K562 (cell line): ENCODE measurements around the gene COL25A1. TPM values are rescaled to one million over a fixed set of nuclear protein-coding genes. Genes with fewer than 3 reads are reported as not detected.

Source experiments
- ATAC-seq: fragments of 200-7000 bp; cut with Tn5 transposase; 3 replicates; pipeline ENCODE4 v1.9.1; 2020; ENCODE audit warnings: moderate library complexity
- BruUV-seq: library from RNA; stranded (reverse); fragments of 400-500 nt; replicated peaks from 2 replicates; lab custom pipeline; 2021; lab: Mats Ljungman, UMichigan
- CTCF ChIA-PET: fragments of 300-600 bp; formaldehyde crosslinking; extraction: SDS; loops from one replicate; lab custom pipeline; 2021; ENCODE audit warnings: low intra/inter-chr PET ratio; lab: Yijun Ruan, JAX
- POLR2A ChIA-PET: fragments of 300-600, 350-650 bp; sonication (Branson Sonifier 250); formaldehyde crosslinking; extraction: SDS; loops from one replicate; lab custom pipeline; 2021; ENCODE audit warnings: antibody characterized with exemption, inconsistent platforms; lab: Yijun Ruan, JAX
- DNase-seq, 4 experiments: peaks; one replicate each; pipeline versions ENCODE4 v3.0.0 to v3.0.0-alpha.2; 2011 to 2018; ENCODE audit warnings: low spot score in 3 of 4, mixed read lengths in 3 of 4; ENCODE audit errors: extremely low read depth in 1 of 4
- FAIRE-seq: peaks from 2 replicates; lab custom pipeline; 2011; peaks lifted over from hg19 to GRCh38; lab: Jason Lieb, UNC
- H2AFZ ChIP-seq: 2 replicates; pipeline ENCODE4 v1.6.0; 2011; ENCODE audit warnings: low read depth, low read length, control low read depth, inconsistent platforms
- H3K27ac ChIP-seq: fragments of 200-600 bp; 3 replicates; pipeline ENCODE4 v1.8.0; 2011; ENCODE audit warnings: low read depth, mild to moderate bottlenecking, control low read depth, inconsistent platforms, low read length, moderate library complexity, mixed read lengths; ENCODE audit errors: extremely low read depth
- H3K27me3 ChIP-seq, 2 experiments: fragments of 300-600 bp in 1 of 2; 2 replicates in 1 of 2; 3 replicates in 1 of 2; pipeline versions ENCODE4 v1.6.0 to v1.8.0; 2011; ENCODE audit warnings: inconsistent platforms in 2 of 2, low read length in 2 of 2, mild to moderate bottlenecking in 1 of 2, mixed read lengths in 1 of 2, moderate library complexity in 1 of 2; ENCODE audit not compliant: control insufficient read depth in 2 of 2, insufficient read depth in 2 of 2
- H3K36me3 ChIP-seq: fragments of 300-600 bp; 3 replicates; pipeline ENCODE4 v1.8.0; 2011; ENCODE audit warnings: mild to moderate bottlenecking, low read length, inconsistent platforms; ENCODE audit not compliant: control insufficient read depth, insufficient read depth
- H3K4me1 ChIP-seq, 2 experiments: fragments of 200-600 bp in 1 of 2; replicated peaks in 1 of 2; 2 replicates in 1 of 2; 3 replicates in 1 of 2; pipeline versions ENCODE4 v1.5.1 to v1.8.0; 2011; ENCODE audit warnings: inconsistent platforms in 2 of 2, low read length in 2 of 2, mild to moderate bottlenecking in 1 of 2, mixed read lengths in 1 of 2, moderate library complexity in 1 of 2; ENCODE audit not compliant: control insufficient read depth in 2 of 2, insufficient read depth in 2 of 2
- H3K4me2 ChIP-seq: 2 replicates; pipeline ENCODE4 v1.6.1; 2011; ENCODE audit warnings: low read length, control low read depth, inconsistent platforms, mixed read lengths; ENCODE audit not compliant: insufficient read depth
- H3K4me3 ChIP-seq: fragments of 200-600 bp; sonication (generic), shearing (Covaris generic); 2 replicates; pipeline ENCODE4 v1.5.1; 2016; ENCODE audit warnings: control low read depth, inconsistent platforms
- H3K79me2 ChIP-seq: fragments of 200-600 bp; 3 replicates; pipeline ENCODE4 v1.8.0; 2011; ENCODE audit warnings: low read length, inconsistent platforms; ENCODE audit not compliant: control insufficient read depth, insufficient read depth
- H3K9ac ChIP-seq, 2 experiments: 2 replicates each; pipeline versions ENCODE4 v1.6.0 to v1.6.1; 2011; ENCODE audit warnings: low read depth in 2 of 2, low read length in 2 of 2, control low read depth in 1 of 2, inconsistent platforms in 1 of 2, mild to moderate bottlenecking in 1 of 2, mixed read lengths in 1 of 2; ENCODE audit not compliant: insufficient read depth in 1 of 2
- H3K9me1 ChIP-seq: one replicate; pipeline ENCODE4 v1.6.0; 2011; ENCODE audit warnings: inconsistent platforms, mild to moderate bottlenecking, low read length, moderate library complexity; ENCODE audit not compliant: control insufficient read depth, insufficient read depth
- H3K9me3 ChIP-seq: replicated peaks from 2 replicates; pipeline ENCODE4 v1.5.1; 2011; ENCODE audit warnings: low read depth, low read length, inconsistent platforms; ENCODE audit not compliant: control insufficient read depth, insufficient read depth
- H4K20me1 ChIP-seq: replicated peaks from 2 replicates; pipeline ENCODE4 v1.6.1; 2011; ENCODE audit warnings: low read length, inconsistent platforms, mixed read lengths; ENCODE audit not compliant: control insufficient read depth, insufficient read depth
- ARID4B ChIP-seq: sonication (generic); formaldehyde crosslinking; IDR thresholded peaks from 2 replicates; pipeline ENCODE4 v1.8.0; 2022; ENCODE audit warnings: mild to moderate bottlenecking, missing genetic modification reagents
- CBFA2T3 ChIP-seq: fragments of 450-650 bp; IDR thresholded peaks from 2 replicates; pipeline ENCODE4 v1.6.1; 2017
- CBFB ChIP-seq: sonication (generic); formaldehyde crosslinking; IDR thresholded peaks from 2 replicates; pipeline ENCODE4 v1.4.0; 2020; ENCODE audit warnings: mild to moderate bottlenecking, missing genetic modification reagents
- CEBPB ChIP-seq: fragments of 450-650 bp; IDR thresholded peaks from 2 replicates; pipeline ENCODE4 v1.6.1; 2016; ENCODE audit warnings: missing genetic modification characterization, missing compliant biosample characterization
- CEBPG ChIP-seq, 3 experiments: fragments of 200-800 bp in 1 of 3; sonication (Bioruptor generic) in 1 of 3; sonication (generic) in 1 of 3; formaldehyde crosslinking in 1 of 3; IDR thresholded peaks in 2 of 3; conservative IDR thresholded peaks in 1 of 3; 2 replicates each; pipeline versions ENCODE4 v1.6.1 to v1.8.0; 2016 to 2022; ENCODE audit warnings: missing compliant biosample characterization in 2 of 3, missing genetic modification characterization in 2 of 3, mild to moderate bottlenecking in 1 of 3, missing genetic modification reagents in 1 of 3
- HMG20B ChIP-seq: fragments of 250-450 bp; sonication (Bioruptor Pico); IDR thresholded peaks from 2 replicates; pipeline ENCODE4 v1.5.0; 2021; ENCODE audit warnings: mild to moderate bottlenecking
- MECOM ChIP-seq: fragments of 250-450 bp; sonication (Bioruptor Pico); IDR thresholded peaks from 2 replicates; pipeline ENCODE4 v1.8.0; 2022; ENCODE audit warnings: inconsistent platforms
- NR3C1 ChIP-seq: sonication (generic); formaldehyde crosslinking; IDR thresholded peaks from 2 replicates; pipeline ENCODE4 v1.8.1; 2022; ENCODE audit warnings: missing genetic modification reagents
- PREB ChIP-seq: sonication (generic); formaldehyde crosslinking; IDR thresholded peaks from 2 replicates; pipeline ENCODE4 v1.8.1; 2023; ENCODE audit warnings: mild to moderate bottlenecking, missing genetic modification reagents
- TAL1 ChIP-seq: fragments of 450-650 bp; IDR thresholded peaks from 2 replicates; pipeline ENCODE4 v1.6.1; 2016; ENCODE audit warnings: mild to moderate bottlenecking
- TRIM24 ChIP-seq, 2 experiments: fragments of 450-650 bp; IDR thresholded peaks; 2 replicates each; pipeline ENCODE4 v1.6.1; 2016
- WGBS: fragments of 100-300 bp; shearing (Covaris generic); methylation state at CpG from one replicate; pipeline ENCODE4 v1.1.6; 2016; ENCODE audit warnings: low coverage, mixed read lengths; ENCODE audit not compliant: insufficient coverage; ENCODE audit errors: missing lambda C conversion rate; 5-methylcytosine and 5-hydroxymethylcytosine counted together
- in situ Hi-C: fragments of 300-500 bp; cut with MboI; formaldehyde crosslinking; loops from 4 replicates; pipeline ENCODE4 v1.15.0; 2018; ENCODE audit warnings: inconsistent platforms, mixed read lengths
- intact Hi-C: fragments of 100-400 bp; cut with micrococcal nuclease; formaldehyde crosslinking; loops from 2 replicates; pipeline ENCODE4 v1.14.2; 2022
- polyA plus RNA-seq, 8 experiments: library from polyadenylated mRNA; depleted of rRNA in 4 of 8; stranded (reverse) in 5 of 8; unstranded in 3 of 8; fragments of >200 nt; fragmentation: Nextera tagmentation in 2 of 8; fragmentation: Illumina TruSeq in 1 of 8; extraction: Ambion mirVana in 2 of 8; extraction: Trizol in 1 of 8; gene quantifications; 2 replicates each; pipeline versions ENCODE4 v1.2.1 to v1.2.3, GENCODE V29; 2011 to 2014; ENCODE audit warnings: inconsistent platforms in 1 of 8, missing spikeins in 1 of 8
- total RNA-seq, 7 experiments: library from RNA; depleted of rRNA in 6 of 7; stranded (reverse); fragments of >200 nt in 6 of 7; fragmentation: Illumina TruSeq in 2 of 7; extraction: Trizol in 2 of 7; gene quantifications; 2 replicates each; pipeline versions ENCODE4 v1.2.1 to v1.2.3, GENCODE V29; 2011 to 2021; ENCODE audit warnings: low replicate concordance in 1 of 7
- TF ChIP-seq, protein P1 (sequence below): fragments of 450-650 bp; IDR thresholded peaks from 2 replicates; pipeline ENCODE4 v1.6.1; 2016; ENCODE audit warnings: antibody characterized with exemption

Gene COL25A1
- total and polyA plus RNA-seq, 9 of the 15 experiments (the other 6 are each of a cell fraction or from before 2014, with no cell fraction given): 0.03 to 0.62 (median 0.27) TPM

- TF ChIP-seq, protein P1, sequence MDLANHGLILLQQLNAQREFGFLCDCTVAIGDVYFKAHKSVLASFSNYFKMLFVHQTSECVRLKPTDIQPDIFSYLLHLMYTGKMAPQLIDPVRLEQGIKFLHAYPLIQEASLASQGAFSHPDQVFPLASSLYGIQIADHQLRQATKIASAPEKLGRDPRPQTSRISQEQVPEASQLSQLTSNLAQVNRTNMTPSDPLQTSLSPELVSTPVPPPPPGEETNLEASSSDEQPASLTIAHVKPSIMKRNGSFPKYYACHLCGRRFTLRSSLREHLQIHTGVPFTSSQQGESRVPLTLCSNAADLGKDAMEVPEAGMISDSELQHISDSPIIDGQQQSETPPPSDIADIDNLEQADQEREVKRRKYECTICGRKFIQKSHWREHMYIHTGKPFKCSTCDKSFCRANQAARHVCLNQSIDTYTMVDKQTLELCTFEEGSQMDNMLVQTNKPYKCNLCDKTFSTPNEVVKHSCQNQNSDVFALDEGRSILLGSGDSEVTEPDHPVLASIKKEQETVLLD: no peak
- no peak for TF ChIP-seq CBFA2T3
- TF ChIP-seq, all 486 proteins: peak for 0
These were observed 226.8 kb downstream of the COL25A1 start (continued) for GRCh38 chr4:109075621-109076020.

DNA sequence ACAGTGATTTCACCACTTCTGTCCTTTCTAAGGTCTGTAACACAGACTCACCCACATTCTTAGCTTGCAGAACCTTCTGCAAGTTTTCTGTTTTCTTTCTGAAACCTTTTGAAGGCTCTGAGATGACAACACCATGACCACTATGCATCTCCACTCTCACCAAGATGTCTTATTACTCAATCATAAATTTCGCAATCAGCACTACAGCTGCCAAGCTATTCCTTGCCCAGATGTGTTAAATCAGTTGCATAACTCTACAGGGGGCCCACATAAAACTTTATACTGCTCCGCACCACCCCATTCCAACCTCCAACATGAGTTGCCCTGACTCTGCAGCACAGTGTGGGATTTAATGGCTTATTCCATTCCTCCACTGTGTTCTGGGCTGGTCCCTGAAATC lies 229.9 kb downstream of the COL25A1 start:
- no TSS peak for BruUV-seq
- FAIRE-seq (no peak), ATAC-seq (no peak), DNase-seq (no peak)
- Histone ChIP-seq H3K4me1 (peaks cover 0 to 3% of the 10 kb centered on the region in 2 experiments; a peak in 1 of 5 replicates), H3K27me3 (no peaks in the 10 kb centered on the region), H2AFZ (no peak overlapping the region), H3K4me3 (no peak overlapping the region), H3K9me3 (no peaks in the 10 kb centered on the region), H3K36me3 (no peaks in the 10 kb centered on the region), H3K9me1 (no peaks in the 10 kb centered on the region), H3K9ac (no peak overlapping the region), H4K20me1 (no peaks in the 10 kb centered on the region), H3K27ac (no peak overlapping the region), H3K79me2 (no peaks in the 10 kb centered on the region), H3K4me2 (no peak overlapping the region)
- intact Hi-C loops (loop anchor here (10.0 kb wide), 1 partner anchor 332 kb away; no protein-coding TSS in a partner anchor), in situ Hi-C loops (no loop called here)
- TF ChIP-seq MECOM (CRISPR knock-in tag) (no peak), HMG20B (CRISPR knock-in tag) (no peak), ARID4B (CRISPR knock-in tag) (no peak), CEBPG (CRISPR knock-in tag; IDR thresholded peaks at IDR 0.05) (no peak), CEBPG (tag; conservative IDR thresholded peaks at IDR 0.05 in 1 of 2, IDR thresholded peaks at IDR 0.05 in 1 of 2) (peak; percentile 85 to 95), TRIM24 (IDR thresholded peaks at IDR 0.05) (0 out of 4 replicates have a peak, but pooled peaks of 1 of the 2 experiments have one; percentile 14), PREB (no peak), NR3C1 (no peak), TAL1 (no peak), CBFB (no peak), CEBPB (tag) (peak; percentile 96)
- ChIA-PET POLR2A (no interaction called here), CTCF (no interaction called here)
- WGBS: 86% methylated on average over 2 of the region's 2 CpGs
